Epithelial cell of proximal tubule (primary cell): Measurements from ENCODE around the gene PPM1J. TPM values are rescaled to one million over a fixed set of nuclear protein-coding genes. Genes with fewer than 3 reads are reported as not detected.

Source experiments
- DNase-seq: peaks from one replicate; pipeline ENCODE4 v3.0.0-alpha.2; 2011; ENCODE audit warnings: low read depth
- H3K4me3 ChIP-seq: 2 replicates; pipeline ENCODE4 v1.5.1; 2011; ENCODE audit warnings: low read depth, mild to moderate bottlenecking, low read length
- CTCF ChIP-seq: conservative IDR thresholded peaks from 2 replicates; pipeline ENCODE4 v1.5.1; 2012; ENCODE audit warnings: low read depth, mild to moderate bottlenecking, low read length
- total RNA-seq: library from RNA; depleted of rRNA; stranded (reverse); fragments of >200 nt; gene quantifications from 2 replicates; pipeline ENCODE4 v1.2.3, GENCODE V29; 2015

The PPM1J gene
- total RNA-seq, result 3.2 and 7.7 TPM in 2 replicates

- H3K4me3 ChIP-seq, result peak within 1 kb of the TSS; percentile 58
- no peak for DNase-seq
- TF ChIP-seq CTCF, result no peak
Observed at GRCh38 chr1:112715264-112716053, at the start of gene PPM1J. PPM1J (minus strand) TSS chr1:112715332; CDS start chr1:112715301, 31 bp downstream.

GRCh38 chr1:112762541-112763500 lies 47.7 kb upstream of the PPM1J start:
- H3K4me3 ChIP-seq, result no peak overlapping the region
- DNase-seq, result no peak
- no peak for TF ChIP-seq CTCF

GRCh38 chr1:112761714-112762480 lies 46.8 kb upstream of the PPM1J start:
- no peak overlapping the region for H3K4me3 ChIP-seq
- no peak for TF ChIP-seq CTCF

GRCh38 chr1:112759228-112759627 lies 44.1 kb upstream of the PPM1J start:
- no peak overlapping the region for H3K4me3 ChIP-seq
- no peak for DNase-seq
- TF ChIP-seq CTCF, result no peak

More at GRCh38 chr1:112761714-112762480, 46.8 kb upstream of the PPM1J start:
- no peak for DNase-seq

GRCh38 chr1:112754116-112754628 lies 39.0 kb upstream of the PPM1J start:
- no peak for DNase-seq
- no peak for TF ChIP-seq CTCF
- H3K4me3 ChIP-seq, result no peak overlapping the region

GRCh38 chr1:112748396-112748795 lies 33.3 kb upstream of the PPM1J start:
- no peak for DNase-seq
- TF ChIP-seq CTCF, result no peak
- H3K4me3 ChIP-seq, result no peak overlapping the region
